HT-29 (cell line): Measurements from ENCODE around the gene DMRTC1B. TPM values are rescaled to one million over a fixed set of nuclear protein-coding genes. Genes with fewer than 3 reads are reported as not detected.

Source experiments
- small RNA-seq: library from RNA; depleted of rRNA; stranded (forward); fragments of <200 nt; gene quantifications from one replicate; pipeline ENCODE3, GENCODE V24; 2014
- total RNA-seq: library from RNA; depleted of rRNA; stranded (reverse); fragments of >200 nt; shearing (Covaris generic); gene quantifications from 2 replicates; pipeline ENCODE4 v1.2.3, GENCODE V29; 2014; rRNA removed

Gene DMRTC1B
- total RNA-seq, 1 experiment from 2014 or later: not detected

Small RNAs within 50 kb of the gene (small RNA-seq; reads per million reads assigned to genes)
- not detected for gene RNU1-112P

Other genes starting within 250 kb of the DMRTC1B start
- gene HDAC8, start 204.0 kb upstream of the DMRTC1B start, total RNA-seq: 19.7 and 20.8 TPM in 2 replicates
- 4.8 and 5.9 TPM in 2 replicates for gene PHKA1, start 62.6 kb upstream of the DMRTC1B start, total RNA-seq
- gene FAM236B, start 5.8 kb downstream of the DMRTC1B start, total RNA-seq: not detected in 2 replicates
- gene FAM236D, start 31.3 kb downstream of the DMRTC1B start, total RNA-seq: not detected in 2 replicates
- not detected in 2 replicates for gene FAM236C, start 135.7 kb downstream of the DMRTC1B start, total RNA-seq
- gene FAM236A, start 161.3 kb downstream of the DMRTC1B start, total RNA-seq: not detected in 2 replicates
- gene DMRTC1, start 166.9 kb downstream of the DMRTC1B start, total RNA-seq: not detected in 2 replicates
- not detected in 2 replicates for gene PABPC1L2B, start 226.0 kb downstream of the DMRTC1B start, total RNA-seq